IMR-90 (cell line): ENCODE measurements around the gene SLC30A10. TPM values are rescaled to one million over a fixed set of nuclear protein-coding genes. Genes with fewer than 3 reads are reported as not detected.

Experiments used
- ATAC-seq: fragments of 200-7000 bp; cut with Tn5 transposase; 2 replicates; pipeline ENCODE4 v1.9.1; 2020; ENCODE audit warnings: low read depth, mild to moderate bottlenecking, moderate library complexity
- BruUV-seq: library from RNA; stranded (reverse); fragments of 400-500 nt; replicated peaks from 2 replicates; lab custom pipeline; 2021; lab: Mats Ljungman, UMichigan
- CTCF ChIA-PET: fragments of 300-600 bp; formaldehyde crosslinking; extraction: SDS; loops from one replicate; lab custom pipeline; 2021; ENCODE audit warnings: antibody characterized with exemption; lab: Yijun Ruan, JAX
- POLR2A ChIA-PET: fragments of 300-600 bp; sonication (Branson Sonifier 250); formaldehyde crosslinking; loops from one replicate; lab custom pipeline; 2022; ENCODE audit warnings: antibody characterized with exemption; ENCODE audit not compliant: unreplicated experiment; lab: Charles Lee
- DNase-seq: peaks from one replicate; pipeline ENCODE4 v3.0.0; 2013
- H2AFZ ChIP-seq: replicated peaks from 2 replicates; pipeline ENCODE3; 2013; ENCODE audit warnings: low read length, mild to moderate bottlenecking; ENCODE audit not compliant: poor library complexity
- H2AK5ac ChIP-seq: 2 replicates; pipeline ENCODE4 v1.6.1; 2013; ENCODE audit warnings: low read depth, low read length, inconsistent platforms
- H2AK9ac ChIP-seq: replicated peaks from 2 replicates; pipeline ENCODE3; 2013; ENCODE audit warnings: mild to moderate bottlenecking, low read depth, low read length, moderate library complexity; ENCODE audit not compliant: poor library complexity
- H2BK120ac ChIP-seq: 2 replicates; pipeline ENCODE4 v1.6.1; 2013; ENCODE audit warnings: low read depth, low read length, inconsistent platforms
- H2BK15ac ChIP-seq: 3 replicates; pipeline ENCODE4 v1.6.1; 2013; ENCODE audit warnings: low read depth, low read length, inconsistent platforms
- H2BK20ac ChIP-seq: 2 replicates; pipeline ENCODE4 v1.6.1; 2013; ENCODE audit warnings: low read depth, mild to moderate bottlenecking, inconsistent platforms, low read length, moderate library complexity
- H2BK5ac ChIP-seq: 2 replicates; pipeline ENCODE4 v1.6.1; 2013; ENCODE audit warnings: mild to moderate bottlenecking, low read depth, low read length, inconsistent platforms; ENCODE audit not compliant: poor library complexity, severe bottlenecking
- H3K14ac ChIP-seq: replicated peaks from 2 replicates; pipeline ENCODE4 v1.6.1; 2013; ENCODE audit warnings: low read depth, low read length, inconsistent platforms
- H3K18ac ChIP-seq: 2 replicates; pipeline ENCODE4 v1.6.1; 2013; ENCODE audit warnings: low read depth, low read length, control low read depth
- H3K23ac ChIP-seq: 2 replicates; pipeline ENCODE4 v1.6.1; 2013; ENCODE audit warnings: low read depth, low read length, inconsistent platforms
- H3K27ac ChIP-seq: 2 replicates; pipeline ENCODE4 v1.5.1; 2013; ENCODE audit warnings: mild to moderate bottlenecking, control low read depth, low read length; ENCODE audit not compliant: insufficient read depth
- H3K27me3 ChIP-seq: 2 replicates; pipeline ENCODE4 v1.6.1; 2013; ENCODE audit warnings: low read length; ENCODE audit not compliant: control insufficient read depth, insufficient read depth
- H3K36me3 ChIP-seq: 2 replicates; pipeline ENCODE4 v1.6.1; 2013; ENCODE audit warnings: low read length, mixed read lengths; ENCODE audit not compliant: control insufficient read depth, insufficient read depth
- H3K4ac ChIP-seq: 2 replicates; pipeline ENCODE4 v1.6.1; 2013; ENCODE audit warnings: low read depth, low read length, inconsistent platforms
- H3K4me1 ChIP-seq: 2 replicates; pipeline ENCODE4 v1.6.1; 2013; ENCODE audit warnings: low read length, mixed read lengths; ENCODE audit not compliant: control insufficient read depth, insufficient read depth
- H3K4me2 ChIP-seq: 2 replicates; pipeline ENCODE4 v1.6.1; 2013; ENCODE audit warnings: low read depth, mild to moderate bottlenecking, control low read depth, low read length, moderate library complexity
- H3K4me3 ChIP-seq: 2 replicates; pipeline ENCODE4 v1.5.1; 2013; ENCODE audit warnings: low read depth, mild to moderate bottlenecking, control low read depth, low read length, moderate library complexity; ENCODE audit not compliant: insufficient read depth
- H3K56ac ChIP-seq: 2 replicates; pipeline ENCODE4 v1.6.1; 2013; ENCODE audit warnings: low read length, inconsistent platforms; ENCODE audit not compliant: insufficient read depth; ENCODE audit errors: extremely low read depth
- H3K79me1 ChIP-seq, 2 experiments: 2 replicates each; pipeline ENCODE4 v1.6.1; 2013; ENCODE audit warnings: low read length in 2 of 2, inconsistent platforms in 1 of 2, low read depth in 1 of 2
- H3K9ac ChIP-seq: 2 replicates; pipeline ENCODE4 v1.6.1; 2013; ENCODE audit warnings: low read depth, low read length, control low read depth
- H3K9me1 ChIP-seq: 2 replicates; pipeline ENCODE4 v1.6.1; 2013; ENCODE audit warnings: low read length, inconsistent platforms; ENCODE audit not compliant: insufficient read depth
- H3K9me3 ChIP-seq: 2 replicates; pipeline ENCODE4 v1.6.1; 2013; ENCODE audit warnings: low read length; ENCODE audit not compliant: control insufficient read depth, insufficient read depth
- H4K20me1 ChIP-seq: 2 replicates; pipeline ENCODE4 v1.6.1; 2013; ENCODE audit warnings: low read length, inconsistent platforms; ENCODE audit not compliant: insufficient read depth
- H4K5ac ChIP-seq: 2 replicates; pipeline ENCODE4 v1.6.1; 2013; ENCODE audit warnings: mild to moderate bottlenecking, low read depth, low read length, control low read depth
- H4K8ac ChIP-seq, 2 experiments: 2 replicates each; pipeline ENCODE4 v1.6.1; 2013; ENCODE audit warnings: low read depth in 2 of 2, low read length in 2 of 2, control low read depth in 1 of 2, inconsistent platforms in 1 of 2
- H4K91ac ChIP-seq: 2 replicates; pipeline ENCODE4 v1.6.1; 2013; ENCODE audit warnings: low read depth, low read length, inconsistent platforms; ENCODE audit not compliant: insufficient read depth
- FOS ChIP-seq: fragments of 150-350 bp; IDR thresholded peaks from 2 replicates; pipeline ENCODE4 v1.6.1; 2016; ENCODE audit warnings: low read depth, low read length
- RCOR1 ChIP-seq: IDR thresholded peaks from 2 replicates; pipeline ENCODE4 v1.6.1; 2012; ENCODE audit warnings: mild to moderate bottlenecking, low read length, improper control_type of control experiment; ENCODE audit not compliant: insufficient replicate concordance
- WGBS, 2 experiments: methylation state at CpG; one replicate each; pipeline versions ENCODE4 v1.1.5 to v1.1.7; 2013; ENCODE audit warnings: missing lambda C conversion rate in 2 of 2; ENCODE audit not compliant: insufficient read length in 1 of 2; ENCODE audit errors: extremely low coverage in 2 of 2; 5-methylcytosine and 5-hydroxymethylcytosine counted together
- dilution Hi-C: fragments of 300-500 bp; cut with HindIII; formaldehyde crosslinking; loops from one replicate; pipeline ENCODE4 v1.14.3; 2018; ENCODE audit warnings: low sequenced_read_pairs; ENCODE audit not compliant: unreplicated experiment
- in situ Hi-C: fragments of 300-500 bp; cut with MboI; formaldehyde crosslinking; loops from 3 replicates; pipeline ENCODE4 v1.14.3; 2019; ENCODE audit warnings: low sequenced_read_pairs, inconsistent platforms, mixed read lengths
- intact Hi-C: fragments of 100-400 bp; cut with micrococcal nuclease; formaldehyde crosslinking; loops from 2 replicates; pipeline ENCODE4 v1.10.0; 2022
- polyA plus RNA-seq, 3 experiments: library from polyadenylated mRNA; depleted of rRNA; stranded (reverse); fragments of >200 nt; gene quantifications; 2 replicates each; pipeline ENCODE4 v1.2.3, GENCODE V29; 2012; ENCODE audit warnings: low replicate concordance in 1 of 3
- total RNA-seq: library from RNA; depleted of rRNA; stranded (reverse); fragments of >200 nt; gene quantifications from 2 replicates; pipeline ENCODE4 v1.2.3, GENCODE V29; 2012
- TF ChIP-seq, protein P1 (sequence below): fragments of 150-350 bp; IDR thresholded peaks from 2 replicates; pipeline ENCODE4 v1.6.1; 2016; ENCODE audit warnings: low read depth, mild to moderate bottlenecking, low read length, moderate library complexity, borderline replicate concordance
- TF ChIP-seq, protein P2 (sequence below): conservative IDR thresholded peaks from 2 replicates; pipeline ENCODE4 v1.5.1; 2012; ENCODE audit warnings: mild to moderate bottlenecking, low read depth, low read length, improper control_type of control experiment

SLC30A10 gene
- total and polyA plus RNA-seq, 2 of the 4 experiments (the other 2 are of a cell fraction) = not detected

DNA sequence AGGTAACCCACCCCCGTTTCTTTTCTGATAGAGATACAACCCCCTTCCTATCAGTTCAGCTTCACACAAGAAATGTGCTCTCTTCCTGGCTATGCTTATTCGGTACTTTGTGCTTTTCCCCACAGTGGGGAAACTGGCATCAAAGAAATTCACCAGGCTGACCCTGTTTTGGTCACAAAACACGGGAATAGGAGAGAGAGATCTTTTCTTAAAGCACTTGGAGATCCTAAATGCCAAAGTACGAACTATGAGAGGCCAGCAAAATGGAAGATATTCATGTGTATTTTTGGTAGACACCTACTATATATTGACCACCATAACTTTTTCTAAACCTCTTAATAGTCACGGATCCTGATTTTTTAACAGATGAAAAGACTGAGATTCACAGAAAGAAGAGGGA lies 30.0 kb downstream of the SLC30A10 start:
- Histone ChIP-seq H3K4me3 (no peak overlapping the region), H3K79me1 (no peaks in the 10 kb centered on the region), H4K91ac (no peak overlapping the region), H3K27ac (no peak overlapping the region), H3K18ac (no peak overlapping the region), H3K4me1 (no peaks in the 10 kb centered on the region), H3K9me1 (no peaks in the 10 kb centered on the region), H2AK5ac (no peak overlapping the region), H3K4ac (no peak overlapping the region), H4K20me1 (no peaks in the 10 kb centered on the region), H4K8ac (no peak overlapping the region), H3K9ac (no peak overlapping the region), H2BK5ac (no peak overlapping the region), H3K56ac (no peak overlapping the region), H2BK120ac (no peak overlapping the region), H3K23ac (no peak overlapping the region), H2AFZ (no peak overlapping the region), H3K27me3 (no peaks in the 10 kb centered on the region), H2BK15ac (no peak overlapping the region), H3K36me3 (no peaks in the 10 kb centered on the region), H3K14ac (no peak overlapping the region), H4K5ac (no peak overlapping the region), H2AK9ac (no peak overlapping the region), H3K9me3 (no peaks in the 10 kb centered on the region), H2BK20ac (no peak overlapping the region), H3K4me2 (no peak overlapping the region)
- TF ChIP-seq FOS (no peak), RCOR1 (no peak)
- TF ChIP-seq, protein P1, sequence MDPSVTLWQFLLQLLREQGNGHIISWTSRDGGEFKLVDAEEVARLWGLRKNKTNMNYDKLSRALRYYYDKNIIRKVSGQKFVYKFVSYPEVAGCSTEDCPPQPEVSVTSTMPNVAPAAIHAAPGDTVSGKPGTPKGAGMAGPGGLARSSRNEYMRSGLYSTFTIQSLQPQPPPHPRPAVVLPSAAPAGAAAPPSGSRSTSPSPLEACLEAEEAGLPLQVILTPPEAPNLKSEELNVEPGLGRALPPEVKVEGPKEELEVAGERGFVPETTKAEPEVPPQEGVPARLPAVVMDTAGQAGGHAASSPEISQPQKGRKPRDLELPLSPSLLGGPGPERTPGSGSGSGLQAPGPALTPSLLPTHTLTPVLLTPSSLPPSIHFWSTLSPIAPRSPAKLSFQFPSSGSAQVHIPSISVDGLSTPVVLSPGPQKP = no peak
- TF ChIP-seq, protein P2, sequence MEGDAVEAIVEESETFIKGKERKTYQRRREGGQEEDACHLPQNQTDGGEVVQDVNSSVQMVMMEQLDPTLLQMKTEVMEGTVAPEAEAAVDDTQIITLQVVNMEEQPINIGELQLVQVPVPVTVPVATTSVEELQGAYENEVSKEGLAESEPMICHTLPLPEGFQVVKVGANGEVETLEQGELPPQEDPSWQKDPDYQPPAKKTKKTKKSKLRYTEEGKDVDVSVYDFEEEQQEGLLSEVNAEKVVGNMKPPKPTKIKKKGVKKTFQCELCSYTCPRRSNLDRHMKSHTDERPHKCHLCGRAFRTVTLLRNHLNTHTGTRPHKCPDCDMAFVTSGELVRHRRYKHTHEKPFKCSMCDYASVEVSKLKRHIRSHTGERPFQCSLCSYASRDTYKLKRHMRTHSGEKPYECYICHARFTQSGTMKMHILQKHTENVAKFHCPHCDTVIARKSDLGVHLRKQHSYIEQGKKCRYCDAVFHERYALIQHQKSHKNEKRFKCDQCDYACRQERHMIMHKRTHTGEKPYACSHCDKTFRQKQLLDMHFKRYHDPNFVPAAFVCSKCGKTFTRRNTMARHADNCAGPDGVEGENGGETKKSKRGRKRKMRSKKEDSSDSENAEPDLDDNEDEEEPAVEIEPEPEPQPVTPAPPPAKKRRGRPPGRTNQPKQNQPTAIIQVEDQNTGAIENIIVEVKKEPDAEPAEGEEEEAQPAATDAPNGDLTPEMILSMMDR = no peak
- ATAC-seq = no peak
- no peak for DNase-seq
- CTCF ChIA-PET = no interaction called here
- POLR2A ChIA-PET = no interaction called here
- intact Hi-C loops (no loop called here), in situ Hi-C loops (no loop called here), dilution Hi-C loops (no loop called here)
- no TSS peak for BruUV-seq
- no CpG with 5 or more reads among the region's 5 CpGs for WGBS, 2 experiments
